D721Med (cell line): ENCODE measurements around the gene ARHGAP44.
"Not testable (repeated sequence)": the region's sequence is repeated elsewhere in the genome, so short reads cannot be mapped to it uniquely, and the experiment has no call there.

Experiments
- DNase-seq: peaks from one replicate; pipeline ENCODE4 v3.0.0; 2011; ENCODE audit warnings: low spot score; ENCODE audit not compliant: insufficient read length
- FAIRE-seq: peaks from 2 replicates; lab custom pipeline; 2011; peaks lifted over from hg19 to GRCh38; lab: Jason Lieb, UNC
- TF ChIP-seq, protein P1 (sequence below): IDR thresholded peaks from 2 replicates; pipeline ENCODE4 v1.5.1; 2012; ENCODE audit warnings: mild to moderate bottlenecking, control low read depth; ENCODE audit not compliant: insufficient read depth; ENCODE audit errors: missing control alignments

The ARHGAP44 gene

DNA sequence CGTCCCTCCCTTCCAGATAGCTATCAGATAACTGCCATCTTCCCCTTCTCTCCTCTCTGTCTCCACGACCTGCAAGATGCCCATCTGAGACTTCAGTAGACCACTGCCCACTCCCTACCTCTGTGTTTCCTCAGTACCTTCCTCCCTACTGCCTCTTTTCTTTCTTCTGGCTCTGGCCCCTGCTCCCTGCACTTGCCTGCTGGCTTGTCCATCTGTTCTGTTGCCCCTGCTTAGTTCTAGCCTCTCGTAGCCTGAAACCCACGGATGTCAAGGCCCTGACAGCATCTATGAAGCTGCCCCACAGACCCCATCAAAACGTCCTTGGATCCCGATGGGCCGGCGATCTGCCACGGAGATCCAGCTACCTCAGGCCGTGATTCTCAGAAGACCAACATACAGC is 175.5 kb downstream of the ARHGAP44 start:
- FAIRE-seq (no peak), DNase-seq (no peak)
- TF ChIP-seq, protein P1, sequence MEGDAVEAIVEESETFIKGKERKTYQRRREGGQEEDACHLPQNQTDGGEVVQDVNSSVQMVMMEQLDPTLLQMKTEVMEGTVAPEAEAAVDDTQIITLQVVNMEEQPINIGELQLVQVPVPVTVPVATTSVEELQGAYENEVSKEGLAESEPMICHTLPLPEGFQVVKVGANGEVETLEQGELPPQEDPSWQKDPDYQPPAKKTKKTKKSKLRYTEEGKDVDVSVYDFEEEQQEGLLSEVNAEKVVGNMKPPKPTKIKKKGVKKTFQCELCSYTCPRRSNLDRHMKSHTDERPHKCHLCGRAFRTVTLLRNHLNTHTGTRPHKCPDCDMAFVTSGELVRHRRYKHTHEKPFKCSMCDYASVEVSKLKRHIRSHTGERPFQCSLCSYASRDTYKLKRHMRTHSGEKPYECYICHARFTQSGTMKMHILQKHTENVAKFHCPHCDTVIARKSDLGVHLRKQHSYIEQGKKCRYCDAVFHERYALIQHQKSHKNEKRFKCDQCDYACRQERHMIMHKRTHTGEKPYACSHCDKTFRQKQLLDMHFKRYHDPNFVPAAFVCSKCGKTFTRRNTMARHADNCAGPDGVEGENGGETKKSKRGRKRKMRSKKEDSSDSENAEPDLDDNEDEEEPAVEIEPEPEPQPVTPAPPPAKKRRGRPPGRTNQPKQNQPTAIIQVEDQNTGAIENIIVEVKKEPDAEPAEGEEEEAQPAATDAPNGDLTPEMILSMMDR = no peak

DNA sequence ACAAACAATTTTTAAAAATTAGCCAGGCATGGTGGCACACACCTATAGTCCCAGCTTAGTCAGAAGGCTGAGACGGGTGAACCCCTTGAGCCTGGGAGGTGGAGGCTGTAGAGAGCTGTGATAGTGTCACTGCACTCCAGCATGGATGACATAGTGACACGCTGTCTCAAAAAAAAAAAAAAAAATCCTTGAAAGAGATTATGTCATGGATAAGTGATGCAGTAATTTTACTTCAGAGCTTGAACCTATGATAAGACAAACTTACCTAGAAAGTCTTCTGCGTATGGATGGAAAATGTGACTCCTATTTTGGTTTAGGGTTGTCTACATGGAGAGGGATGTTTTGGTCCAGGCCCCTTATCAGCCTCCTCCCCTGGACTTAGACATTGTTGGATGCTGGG is 176.7 kb downstream of the ARHGAP44 start:
- TF ChIP-seq, protein P1 = no peak
- FAIRE-seq (no peak), DNase-seq (no peak)

DNA sequence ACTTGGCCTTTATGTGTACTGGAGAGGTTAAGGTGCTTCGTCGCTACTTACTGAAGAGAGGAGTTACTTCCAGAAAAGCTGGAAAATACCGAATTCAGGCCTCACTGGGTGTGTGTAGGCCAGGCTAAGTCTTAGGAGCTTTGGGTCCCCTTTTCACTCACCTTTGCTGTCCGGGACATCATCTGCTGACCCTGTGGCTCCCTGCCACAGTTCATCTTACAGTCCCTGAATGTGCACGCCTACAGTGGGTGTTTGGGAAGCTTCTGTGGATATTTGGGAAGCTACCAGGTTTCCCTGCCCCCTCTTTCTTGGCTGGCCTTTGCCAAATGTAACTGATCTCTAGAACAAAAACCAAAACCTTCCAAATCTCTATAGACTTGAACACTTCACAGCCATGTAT is 177.1 kb downstream of the ARHGAP44 start:
- no peak for FAIRE-seq
- no peak for DNase-seq

DNA sequence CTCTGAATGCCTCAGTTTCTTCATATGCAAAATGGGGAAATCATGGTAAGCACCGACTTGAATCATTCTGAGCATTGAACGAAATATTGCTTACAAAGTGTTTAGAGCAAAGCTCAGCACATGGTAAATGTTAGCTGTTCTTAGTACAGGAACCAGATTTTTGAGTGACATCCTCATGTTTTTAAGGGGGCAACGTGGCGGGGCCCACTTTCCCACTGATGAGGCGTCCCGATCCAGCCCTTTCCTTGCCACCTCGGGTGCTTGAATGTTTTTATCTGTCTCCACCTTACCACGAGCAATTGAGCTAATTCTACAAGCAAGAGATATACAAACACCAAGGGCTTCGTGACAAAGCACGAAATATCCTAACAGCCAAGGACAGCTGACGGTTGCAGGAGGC is 178.7 kb downstream of the ARHGAP44 start:
- DNase-seq = no peak
- FAIRE-seq = no peak
- TF ChIP-seq, protein P1 = no peak

More for the DNA sequence above, 177.1 kb downstream of the ARHGAP44 start:
- TF ChIP-seq, protein P1 = no peak

DNA sequence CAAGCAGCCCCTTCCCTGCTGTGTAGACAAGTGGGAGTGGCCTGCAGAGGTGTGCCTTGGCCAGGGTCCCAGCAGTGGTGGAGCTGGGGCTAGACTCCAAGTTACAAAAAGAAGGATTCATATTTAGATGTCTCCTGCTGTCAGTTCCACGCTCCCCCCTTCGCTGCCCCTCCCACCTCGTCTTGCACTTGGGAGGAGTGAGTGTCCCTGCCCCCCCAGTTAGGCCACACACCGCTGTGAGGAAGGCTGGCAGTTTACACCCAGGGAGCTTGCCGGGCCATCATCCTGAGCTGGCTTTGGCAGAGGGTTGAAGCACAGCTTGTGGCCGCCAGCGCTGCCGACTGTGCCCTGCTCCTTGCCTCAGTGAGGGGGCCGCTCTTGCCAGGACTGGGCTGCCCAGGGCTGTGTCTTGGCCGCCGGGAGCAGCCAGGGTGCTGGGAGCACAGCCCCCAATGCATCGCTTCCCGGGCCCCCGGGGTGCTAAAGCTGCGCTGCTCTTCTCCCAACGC is 184.3 kb downstream of the ARHGAP44 start:
- TF ChIP-seq, protein P1 = no peak
- DNase-seq = no peak
- FAIRE-seq = no peak

DNA sequence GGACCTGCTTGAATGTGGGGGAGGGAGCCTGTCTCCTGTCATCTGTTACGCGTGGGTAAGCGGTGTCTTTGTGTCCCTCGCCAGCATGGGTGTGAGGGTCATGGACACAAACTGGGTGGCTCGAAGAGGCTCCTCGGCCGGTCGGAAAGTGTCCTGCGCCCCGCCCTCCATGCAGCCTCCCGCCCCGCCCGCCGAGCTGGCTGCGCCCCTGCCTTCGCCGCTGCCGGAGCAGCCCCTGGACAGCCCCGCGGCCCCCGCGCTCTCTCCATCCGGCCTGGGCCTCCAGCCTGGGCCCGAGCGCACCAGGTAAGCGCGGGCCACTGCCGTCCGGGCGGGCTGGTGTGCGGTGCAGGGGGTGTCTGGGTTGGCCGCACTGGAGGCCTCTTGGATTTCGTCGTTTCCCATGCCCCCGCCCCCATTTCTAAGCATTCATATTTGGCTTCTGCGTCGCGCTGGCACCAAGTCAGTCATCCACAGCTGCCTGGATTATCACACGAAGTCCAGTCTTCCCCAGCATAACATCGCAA is 184.8 kb downstream of the ARHGAP44 start:
- TF ChIP-seq, protein P1 = no peak
- FAIRE-seq (no peak), DNase-seq (no peak)

DNA sequence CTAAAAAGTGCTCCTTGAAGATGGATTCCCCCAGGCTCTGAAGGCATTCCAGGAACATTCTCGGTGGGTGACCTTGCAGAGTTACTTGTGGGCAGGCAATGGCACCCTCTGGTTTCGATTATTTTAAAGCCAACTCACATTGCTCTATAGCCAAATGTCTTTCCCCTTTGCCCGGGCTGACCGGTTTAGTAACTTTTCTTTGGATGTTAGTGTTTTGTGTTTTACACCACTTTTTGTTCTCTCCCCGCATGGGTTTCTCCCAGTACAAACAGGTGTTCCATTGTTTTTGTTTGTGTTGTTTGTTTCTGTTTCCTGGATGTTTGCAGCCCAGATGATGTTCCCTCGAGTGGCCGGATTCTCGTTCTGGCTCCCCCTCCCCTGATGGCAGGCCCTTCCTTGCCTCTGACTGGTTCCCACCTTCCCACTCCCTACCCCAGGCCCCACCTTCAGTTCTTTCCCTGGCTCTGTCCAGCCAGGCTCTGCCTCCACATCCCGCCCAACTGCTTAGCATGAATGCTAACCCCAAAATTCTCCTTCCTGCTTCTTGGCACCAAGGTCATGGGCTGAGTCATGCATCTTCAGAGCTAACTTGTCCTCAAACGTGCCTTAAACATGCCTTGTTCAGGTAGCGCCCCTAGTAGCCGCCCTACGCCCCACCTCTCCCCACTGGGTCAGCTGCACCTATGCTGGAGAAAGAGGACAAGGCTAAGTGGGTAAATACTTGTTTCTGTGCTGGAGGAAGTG is 187.9 kb downstream of the ARHGAP44 start:
- no peak for FAIRE-seq
- TF ChIP-seq, protein P1 = no peak
- DNase-seq = no peak

DNA sequence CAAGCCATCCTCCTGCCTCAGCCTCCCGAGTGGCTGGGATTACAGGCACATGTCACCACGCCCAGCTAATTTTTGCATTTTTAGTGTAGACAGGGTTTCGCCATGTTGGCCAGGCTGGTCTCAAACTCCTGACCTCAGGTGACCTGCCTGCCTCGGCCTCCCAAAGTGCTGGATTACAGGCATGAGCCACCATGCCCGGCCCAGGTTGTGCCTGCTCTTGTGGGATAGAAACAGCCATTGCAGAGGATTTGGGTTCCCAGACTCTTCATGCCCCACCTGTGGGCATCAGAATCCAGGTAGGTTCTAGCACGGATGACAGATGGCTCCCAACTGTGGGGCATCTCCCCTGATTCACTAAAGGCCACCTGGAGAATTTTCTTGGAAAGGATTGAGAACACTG is 189.5 kb downstream of the ARHGAP44 start:
- not testable (repeated sequence) for DNase-seq, FAIRE-seq
